ENCODE results near the gene OVOL3. TPM values are rescaled to one million over a fixed set of nuclear protein-coding genes. Genes with fewer than 3 reads are reported as not detected.
"Not testable (repeated sequence)": the region's sequence is repeated elsewhere in the genome, so short reads cannot be mapped to it uniquely, and the experiment has no call there.

Gene OVOL3
- total RNA-seq, 2 donors from 2014 or later: not detected

DNA sequence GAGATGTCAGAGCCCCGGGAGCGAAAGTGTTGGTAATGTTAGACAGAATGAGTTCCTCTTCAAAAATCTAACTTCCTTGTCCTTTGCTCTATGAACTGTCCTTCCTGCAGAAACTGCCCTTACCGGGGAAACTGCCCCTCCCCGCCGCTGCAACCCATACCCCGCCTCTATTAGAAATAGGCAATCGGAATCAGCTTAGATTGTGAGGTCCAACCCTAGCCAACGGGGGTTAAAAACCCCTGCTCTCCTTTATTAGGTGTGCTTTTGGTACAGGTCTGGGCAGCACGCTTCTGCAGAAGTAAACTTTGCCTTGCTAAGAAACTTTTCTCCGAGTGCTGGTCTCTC, 17.4 kb downstream of the OVOL3 start:
- no peaks in the 10 kb centered on the region for H3K9me3 ChIP-seq
- DNase-seq (ENCODE audit: low spot score): no peak
- 15% methylated on average over 10 of the region's 10 CpGs for WGBS
- TF ChIP-seq POLR2A (IDR thresholded peaks at IDR 0.05): no peak
- TF ChIP-seq POLR2AphosphoS5 (IDR thresholded peaks at IDR 0.05): no peak
- TF ChIP-seq CTCF (IDR thresholded peaks at IDR 0.05): no peak
- H3K4me3 ChIP-seq: peak overlapping the region; percentile 30 to 35
- H3K4me1 ChIP-seq (replicated peaks): no peaks in the 10 kb centered on the region
- no peaks in the 10 kb centered on the region for H3K27me3 ChIP-seq (replicated peaks; ENCODE audit: insufficient read depth)
- H3K27ac ChIP-seq: peak overlapping the region; percentile 80 to 84
- H3K36me3 ChIP-seq: no peaks in the 10 kb centered on the region
- intact Hi-C loops (cut with DNase I): no loop called here

GRCh38 chr19:36131221-36131620, 20.3 kb downstream of the OVOL3 start:
- WGBS: 71% methylated on average over 6 of the region's 6 CpGs
- H3K36me3 ChIP-seq; intact Hi-C loops (cut with DNase I); H3K9me3 ChIP-seq; H3K4me3 ChIP-seq; DNase-seq (ENCODE audit: low spot score); H3K27me3 ChIP-seq (replicated peaks; ENCODE audit: insufficient read depth); H3K4me1 ChIP-seq (replicated peaks); H3K27ac ChIP-seq: not testable (repeated sequence)

DNA sequence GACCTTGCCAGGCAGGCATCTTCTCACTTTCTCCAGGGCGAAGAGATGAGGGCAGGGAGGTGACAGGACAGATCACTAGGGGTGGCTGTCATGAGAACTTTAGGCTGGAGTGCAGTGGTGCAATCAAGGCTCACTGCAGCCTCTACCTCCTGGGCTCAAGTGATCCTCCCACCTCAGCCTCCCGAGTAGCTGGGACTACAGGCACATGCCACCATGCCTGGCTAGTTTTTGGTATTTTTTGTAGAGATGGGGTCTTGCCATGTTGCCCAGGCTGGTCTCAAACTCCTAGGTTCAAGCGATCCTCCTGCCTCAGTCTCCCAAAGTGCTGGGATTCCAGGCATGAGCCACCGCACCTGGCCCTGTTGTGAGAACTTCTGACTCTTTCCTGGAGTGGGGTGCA, 23.9 kb downstream of the OVOL3 start:
- H3K36me3 ChIP-seq; DNase-seq (ENCODE audit: low spot score); intact Hi-C loops (cut with DNase I); H3K4me1 ChIP-seq (replicated peaks); H3K27ac ChIP-seq; H3K9me3 ChIP-seq; H3K4me3 ChIP-seq; H3K27me3 ChIP-seq (replicated peaks; ENCODE audit: insufficient read depth): not testable (repeated sequence)
- whole genome bisulfite sequencing: 98% methylated on average over 4 of the region's 4 CpGs

DNA sequence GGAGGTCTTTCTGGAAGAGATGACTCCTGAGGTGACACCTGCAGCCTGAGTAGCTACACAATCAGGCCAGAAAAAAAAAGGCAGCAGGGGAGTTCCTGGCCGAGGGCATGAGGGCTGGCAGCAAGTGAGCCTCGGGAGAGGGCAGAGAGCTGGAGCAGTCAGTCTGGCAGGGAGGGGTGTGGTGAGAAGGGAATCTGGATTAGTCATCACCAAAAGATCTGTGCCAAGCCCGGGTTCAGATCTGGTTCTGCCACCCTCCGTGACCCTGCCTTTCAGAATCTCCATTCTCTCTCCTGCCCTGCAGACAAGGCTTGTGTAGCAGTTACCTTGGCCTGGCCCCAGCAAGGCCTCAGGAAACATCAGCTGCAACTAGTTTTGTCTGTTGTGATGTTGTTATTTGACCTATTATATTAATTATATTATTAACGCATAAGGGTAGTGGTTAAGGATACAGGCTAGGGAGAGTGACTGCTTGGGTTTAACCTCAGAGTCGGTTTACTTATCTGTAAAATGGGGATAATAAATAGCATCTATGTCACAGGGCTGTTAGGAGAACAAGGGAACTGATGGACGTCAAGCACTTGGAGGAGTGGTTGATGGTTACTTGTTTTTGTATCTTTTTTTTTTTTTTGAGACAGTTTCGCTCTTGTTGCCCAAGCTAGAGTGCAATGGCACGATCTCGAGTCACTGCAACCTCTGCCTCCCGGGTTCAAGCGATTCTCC, 26.2 kb downstream of the OVOL3 start:
- H3K27ac ChIP-seq: peak overlapping the region; percentile 69 to 76
- no peak overlapping the region for H3K4me3 ChIP-seq
- H3K9me3 ChIP-seq: no peaks in the 10 kb centered on the region
- intact Hi-C loops (cut with DNase I): no loop called here
- WGBS: 52% methylated on average over 12 of the region's 12 CpGs
- TF ChIP-seq POLR2A (IDR thresholded peaks at IDR 0.05): no peak
- TF ChIP-seq POLR2AphosphoS5 (IDR thresholded peaks at IDR 0.05): peak; percentile 79
- H3K27me3 ChIP-seq (replicated peaks; ENCODE audit: insufficient read depth): no peaks in the 10 kb centered on the region
- H3K4me1 ChIP-seq (replicated peaks): peaks cover 12% of the 10 kb centered on the region
- peak; percentile 86 for DNase-seq (ENCODE audit: low spot score)
- no peaks in the 10 kb centered on the region for H3K36me3 ChIP-seq

- TF ChIP-seq POLR2A (IDR thresholded peaks at IDR 0.05) (no peak), POLR2AphosphoS5 (IDR thresholded peaks at IDR 0.05) (no peak), CTCF (IDR thresholded peaks at IDR 0.05) (no peak)
- no peaks in the 10 kb centered on the region for H3K9me3 ChIP-seq
- no peaks in the 10 kb centered on the region for H3K27me3 ChIP-seq (replicated peaks; ENCODE audit: insufficient read depth)
- H3K4me1 ChIP-seq (replicated peaks): peaks cover 12% of the 10 kb centered on the region
- H3K36me3 ChIP-seq: peaks cover 3 to 6% of the 10 kb centered on the region in 2 donors
- peak overlapping the region; percentile 92 to 96 for H3K27ac ChIP-seq
- DNase-seq (ENCODE audit: low spot score): no peak
- peak overlapping the region; percentile 59 to 87 for H3K4me3 ChIP-seq
- WGBS: 63% methylated on average over 7 of the region's 7 CpGs
- intact Hi-C loops (cut with DNase I): no loop called here
Observed at GRCh38 chr19:36139120-36139472, 28.2 kb downstream of the OVOL3 start.

DNA sequence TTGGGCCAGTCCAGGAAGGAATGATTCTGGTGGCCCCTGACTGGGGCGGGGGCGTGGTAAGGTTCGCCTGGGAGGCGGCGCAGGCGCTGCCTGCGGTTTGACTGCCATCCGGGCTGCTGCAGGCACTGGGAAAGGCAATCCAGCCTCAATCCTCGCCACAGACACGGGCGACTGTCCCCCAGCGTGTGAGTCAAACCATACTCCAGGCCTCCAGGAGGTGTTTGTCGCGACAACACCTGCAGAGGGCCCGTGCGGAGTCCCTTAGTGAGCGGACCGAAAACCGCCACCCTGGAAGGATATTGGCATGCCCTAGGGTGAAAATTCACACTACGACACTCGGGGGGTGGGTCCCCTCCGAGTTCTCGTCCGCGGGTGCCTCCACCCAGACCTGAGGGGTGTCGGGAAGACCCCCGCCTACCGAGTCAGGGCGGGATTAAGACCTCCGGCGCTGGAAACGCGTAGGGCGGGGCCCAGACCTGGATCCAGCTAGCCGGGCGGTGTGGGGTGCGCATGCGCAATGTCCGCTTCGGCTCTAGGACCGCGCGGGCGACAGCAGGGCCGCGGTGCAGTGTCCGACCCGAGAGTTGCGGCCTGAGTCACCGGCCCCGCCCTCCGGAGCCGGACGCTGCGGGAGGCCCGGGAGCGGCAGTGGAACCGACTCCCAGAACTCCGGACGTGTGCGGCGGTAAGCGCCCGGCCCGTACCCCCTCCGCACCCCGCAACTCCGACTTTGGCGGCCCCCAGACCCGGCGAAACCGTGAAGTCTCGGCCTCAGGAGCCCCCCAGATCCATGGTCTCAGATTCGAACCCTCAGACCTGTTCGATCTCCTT, 28.7 kb downstream of the OVOL3 start, which contains the start of gene CAPNS1:
TSS of gene CAPNS1 (plus strand) at position 594 of the 831 bp plus-strand sequence. CDS start 946 bp downstream, outside the sequence.
- intact Hi-C loops (cut with DNase I): no loop called here
- peaks cover 3 to 6% of the 10 kb centered on the region in 2 donors for H3K36me3 ChIP-seq
- DNase-seq (ENCODE audit: low spot score): peak; percentile 97
- TF ChIP-seq POLR2AphosphoS5 (IDR thresholded peaks at IDR 0.05) (peak; percentile 94), POLR2A (IDR thresholded peaks at IDR 0.05) (peak; percentile 98), CTCF (IDR thresholded peaks at IDR 0.05) (peak in 1 of 4 experiments; percentile 5)
- peaks cover 12% of the 10 kb centered on the region for H3K4me1 ChIP-seq (replicated peaks)
- no peaks in the 10 kb centered on the region for H3K27me3 ChIP-seq (replicated peaks; ENCODE audit: insufficient read depth)
- H3K27ac ChIP-seq: peak within 1 kb of the TSS; percentile 92 to 96
- H3K9me3 ChIP-seq: no peaks in the 10 kb centered on the region
- peak within 1 kb of the TSS; percentile 59 to 87 for H3K4me3 ChIP-seq
- 1% methylated on average over 55 of the region's 75 CpGs for WGBS

All from prostate gland (tissue), 2 donors.